Stimulated activated CD4-positive, alpha-beta T cell treated with anti-CD3 and anti-CD28 coated beads, Interleukin-2, amount 100 ng/mL, for 4 hours (primary cell): ENCODE measurements around the gene FBLN2.
"Not testable (repeated sequence)": the region's sequence is repeated elsewhere in the genome, so short reads cannot be mapped to it uniquely, and the experiment has no call there.

ENCODE experiments used
- DNase-seq: peaks from one replicate; pipeline ENCODE4 v3.0.0-alpha.2; 2020; ENCODE audit warnings: low read depth

The FBLN2 gene

GRCh38 chr3:13549623-13550422 lies 898 bp downstream of the FBLN2 start:
- DNase-seq, result no peak

- no peak for DNase-seq
Observed at GRCh38 chr3:13550423-13550690, 1.4 kb downstream of the FBLN2 start.

- no peak for DNase-seq
Observed at GRCh38 chr3:13550791-13551360, 2.0 kb downstream of the FBLN2 start.

GRCh38 chr3:13552857-13553652 lies 4.1 kb downstream of the FBLN2 start:
- no peak for DNase-seq

GRCh38 chr3:13553686-13554085 lies 4.8 kb downstream of the FBLN2 start:
- no peak for DNase-seq

- DNase-seq, result no peak
Observed at GRCh38 chr3:13555753-13556152, 6.8 kb downstream of the FBLN2 start.

- DNase-seq, result no peak
Observed at GRCh38 chr3:13556207-13556606, 7.3 kb downstream of the FBLN2 start.

- no peak for DNase-seq
Observed at GRCh38 chr3:13556917-13557316, 8.0 kb downstream of the FBLN2 start.

GRCh38 chr3:13557417-13557816 lies 8.5 kb downstream of the FBLN2 start:
- no peak for DNase-seq

- DNase-seq, result no peak
Observed at GRCh38 chr3:13557926-13558325, 9.0 kb downstream of the FBLN2 start.

GRCh38 chr3:13558651-13559050 lies 9.7 kb downstream of the FBLN2 start:
- DNase-seq, result no peak

GRCh38 chr3:13559764-13560525 lies 11.0 kb downstream of the FBLN2 start:
- DNase-seq, result no peak

GRCh38 chr3:13561376-13561775 lies 12.5 kb downstream of the FBLN2 start:
- DNase-seq, result no peak

GRCh38 chr3:13561967-13562366 lies 13.0 kb downstream of the FBLN2 start:
- no peak for DNase-seq

- DNase-seq, result not testable (repeated sequence)
Observed at GRCh38 chr3:13562421-13562820, 13.5 kb downstream of the FBLN2 start.

GRCh38 chr3:13563321-13563720 lies 14.4 kb downstream of the FBLN2 start:
- no peak for DNase-seq

- no peak for DNase-seq
Observed at GRCh38 chr3:13563911-13564310, 15.0 kb downstream of the FBLN2 start.

GRCh38 chr3:13564751-13565560 lies 16.0 kb downstream of the FBLN2 start:
- DNase-seq, result no peak

GRCh38 chr3:13565581-13566452 lies 16.9 kb downstream of the FBLN2 start:
- no peak for DNase-seq

GRCh38 chr3:13566453-13566748 lies 17.5 kb downstream of the FBLN2 start:
- DNase-seq, result no peak

GRCh38 chr3:13566769-13567310 lies 17.9 kb downstream of the FBLN2 start:
- DNase-seq, result no peak
